ENCODE measurements around the gene FALEC. TPM values are rescaled to one million over a fixed set of nuclear protein-coding genes. Genes with fewer than 3 reads are reported as not detected.

The FALEC gene
- total and polyA plus RNA-seq, 8 donors, result 0.50 to 1.9 (median 1.2) TPM; not detected in 2

- ATAC-seq (no peak), DNase-seq (no peak)
- Histone ChIP-seq H3K9me3 (no peaks in the 10 kb centered on the region), H3K4me1 (peaks cover 29 to 59% of the 10 kb centered on the region in 2 donors), H3K27ac (peak overlapping the region; percentile 26 to 100), H3K36me3 (peaks cover 0 to 61% of the 10 kb centered on the region in 2 donors), H3K4me3 (peak overlapping the region in 1 of 2 donors; percentile 25), H3K27me3 (no peaks in the 10 kb centered on the region)
- intact Hi-C loops (cut with DNase I), result no loop called here
- TF ChIP-seq CTCF (IDR thresholded peaks at IDR 0.05), result no peak
Measured at GRCh38 chr1:150558303-150558704, 42.8 kb downstream of the FALEC start.

- ATAC-seq (no peak), DNase-seq (peak in 1 of 4 donors; percentile 89)
- no peak for TF ChIP-seq CTCF (IDR thresholded peaks at IDR 0.05)
- Histone ChIP-seq H3K4me1 (peaks cover 34 to 59% of the 10 kb centered on the region in 2 donors), H3K27ac (peak overlapping the region; percentile 100), H3K4me3 (peak overlapping the region in 1 of 2 donors; percentile 25), H3K27me3 (no peaks in the 10 kb centered on the region), H3K9me3 (no peaks in the 10 kb centered on the region), H3K36me3 (peaks cover 0 to 55% of the 10 kb centered on the region in 2 donors)
- intact Hi-C loops (cut with DNase I), result no loop called here
Measured at GRCh38 chr1:150558761-150559655, 43.5 kb downstream of the FALEC start.

- TF ChIP-seq CTCF (IDR thresholded peaks at IDR 0.05), result no peak
- Histone ChIP-seq H3K4me1 (peaks cover 40 to 64% of the 10 kb centered on the region in 2 donors), H3K4me3 (peak overlapping the region in 1 of 2 donors; percentile 50), H3K36me3 (peaks cover 0 to 49% of the 10 kb centered on the region in 2 donors), H3K27ac (peak overlapping the region; percentile 100), H3K27me3 (no peaks in the 10 kb centered on the region), H3K9me3 (no peaks in the 10 kb centered on the region)
- DNase-seq (no peak), ATAC-seq (no peak)
- intact Hi-C loops (cut with DNase I), result loop anchor here in 1 of 2 donors (5.0 kb wide), 1 partner anchor 63 kb away; no protein-coding TSS in a partner anchor
Measured at GRCh38 chr1:150559656-150560010, 44.1 kb downstream of the FALEC start.

- H3K27ac ChIP-seq, result peak overlapping the region; percentile 100
- H3K27me3 ChIP-seq, result no peaks in the 10 kb centered on the region
- H3K4me1 ChIP-seq, result peaks cover 44 to 68% of the 10 kb centered on the region in 2 donors
- intact Hi-C loops (cut with DNase I), result loop anchor here in 1 of 2 donors (5.0 kb wide), 1 partner anchor 62 kb away; no protein-coding TSS in a partner anchor
- TF ChIP-seq CTCF (IDR thresholded peaks at IDR 0.05), result peak; percentile 91 to 94
- peaks cover 0 to 45% of the 10 kb centered on the region in 2 donors for H3K36me3 ChIP-seq
- ATAC-seq (peak; percentile 23), DNase-seq (peak in 3 of 4 donors; percentile 70 to 90 (median 75))
- peak overlapping the region in 1 of 2 donors; percentile 50 for H3K4me3 ChIP-seq
- no peaks in the 10 kb centered on the region for H3K9me3 ChIP-seq
Measured at GRCh38 chr1:150560011-150560438, 44.5 kb downstream of the FALEC start.
